K562 (cell line): Measurements from ENCODE around the gene DEF6. TPM values are rescaled to one million over a fixed set of nuclear protein-coding genes. Genes with fewer than 3 reads are reported as not detected.

Experiments
- JUNB ChIP-seq: fragments of 450-650 bp; formaldehyde crosslinking; conservative IDR thresholded peaks from 2 replicates; pipeline ENCODE4 v1.4.0; 2020; ENCODE audit warnings: mild to moderate bottlenecking
- MAFF ChIP-seq: IDR thresholded peaks from 2 replicates; pipeline ENCODE4 v1.6.1; 2012; ENCODE audit warnings: low read length, improper control_type of control experiment
- RREB1 ChIP-seq: fragments of 250-450 bp; sonication (Bioruptor Pico); IDR thresholded peaks from 2 replicates; pipeline ENCODE4 v1.4.0; 2020
- SRSF7 ChIP-seq: fragments of 200-400 bp; formaldehyde crosslinking; optimal IDR thresholded peaks from 2 replicates; pipeline ENCODE3; 2017; ENCODE audit warnings: mild to moderate bottlenecking, low read depth, low read length
- ZBTB17 ChIP-seq: fragments of 450-650 bp; formaldehyde crosslinking; IDR thresholded peaks from 2 replicates; pipeline ENCODE4 v1.4.0; 2020; ENCODE audit warnings: mild to moderate bottlenecking
- ZKSCAN3 ChIP-seq: fragments of 250-450 bp; sonication (Bioruptor Pico); IDR thresholded peaks from 2 replicates; pipeline ENCODE4 v1.4.0; 2020
- ZNF280A ChIP-seq: fragments of 450-650 bp; IDR thresholded peaks from 2 replicates; pipeline ENCODE4 v1.6.1; 2018; ENCODE audit warnings: mild to moderate bottlenecking, low read depth; ENCODE audit not compliant: partially characterized antibody
- ZSCAN32 ChIP-seq: fragments of 450-650 bp; formaldehyde crosslinking; IDR thresholded peaks from 2 replicates; pipeline ENCODE4 v1.4.0; 2020; ENCODE audit warnings: mild to moderate bottlenecking, moderate library complexity
- polyA plus RNA-seq, 8 experiments: library from polyadenylated mRNA; depleted of rRNA in 4 of 8; stranded (reverse) in 5 of 8; unstranded in 3 of 8; fragments of >200 nt; fragmentation: Nextera tagmentation in 2 of 8; fragmentation: Illumina TruSeq in 1 of 8; extraction: Ambion mirVana in 2 of 8; extraction: Trizol in 1 of 8; gene quantifications; 2 replicates each; pipeline versions ENCODE4 v1.2.1 to v1.2.3, GENCODE V29; 2011 to 2014; ENCODE audit warnings: inconsistent platforms in 1 of 8, missing spikeins in 1 of 8
- total RNA-seq, 7 experiments: library from RNA; depleted of rRNA in 6 of 7; stranded (reverse); fragments of >200 nt in 6 of 7; fragmentation: Illumina TruSeq in 2 of 7; extraction: Trizol in 2 of 7; gene quantifications; 2 replicates each; pipeline versions ENCODE4 v1.2.1 to v1.2.3, GENCODE V29; 2011 to 2021; ENCODE audit warnings: low replicate concordance in 1 of 7
- TF ChIP-seq, protein P1 (sequence below): fragments of 450-650 bp; IDR thresholded peaks from 2 replicates; pipeline ENCODE4 v1.6.1; 2016; ENCODE audit warnings: antibody characterized with exemption

DEF6 gene
- total and polyA plus RNA-seq, 9 of the 15 experiments (the other 6 are each of a cell fraction or from before 2014, with no cell fraction given) = 1.3 to 44.6 (median 22.7) TPM

GRCh38 chr6:35248965-35249364 lies 48.7 kb upstream of the DEF6 start (continued):
- TF ChIP-seq RREB1 (CRISPR knock-in tag) = no peak
- no peak for TF ChIP-seq JUNB
- no peak for TF ChIP-seq ZKSCAN3 (CRISPR knock-in tag)
- no peak for TF ChIP-seq ZBTB17 (CRISPR knock-in tag)
- TF ChIP-seq MAFF = no peak
- TF ChIP-seq ZNF280A = no peak
- no peak for TF ChIP-seq ZSCAN32 (CRISPR knock-in tag)
- TF ChIP-seq, protein P1, sequence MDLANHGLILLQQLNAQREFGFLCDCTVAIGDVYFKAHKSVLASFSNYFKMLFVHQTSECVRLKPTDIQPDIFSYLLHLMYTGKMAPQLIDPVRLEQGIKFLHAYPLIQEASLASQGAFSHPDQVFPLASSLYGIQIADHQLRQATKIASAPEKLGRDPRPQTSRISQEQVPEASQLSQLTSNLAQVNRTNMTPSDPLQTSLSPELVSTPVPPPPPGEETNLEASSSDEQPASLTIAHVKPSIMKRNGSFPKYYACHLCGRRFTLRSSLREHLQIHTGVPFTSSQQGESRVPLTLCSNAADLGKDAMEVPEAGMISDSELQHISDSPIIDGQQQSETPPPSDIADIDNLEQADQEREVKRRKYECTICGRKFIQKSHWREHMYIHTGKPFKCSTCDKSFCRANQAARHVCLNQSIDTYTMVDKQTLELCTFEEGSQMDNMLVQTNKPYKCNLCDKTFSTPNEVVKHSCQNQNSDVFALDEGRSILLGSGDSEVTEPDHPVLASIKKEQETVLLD = no peak
- no peak for TF ChIP-seq SRSF7
- TF ChIP-seq, all 486 proteins: peak for 0
